DMS 273 (cell line): ENCODE results near the gene PLCD3.

ENCODE experiments used
- DNase-seq: peaks from one replicate; lab custom pipeline; 2025; ENCODE audit not compliant: unreplicated experiment; lab: John Stamatoyannopoulos, UW

The PLCD3 gene

GRCh38 chr17:45081047-45081703, 51.1 kb downstream of the PLCD3 start:
- no peak for DNase-seq

DNA sequence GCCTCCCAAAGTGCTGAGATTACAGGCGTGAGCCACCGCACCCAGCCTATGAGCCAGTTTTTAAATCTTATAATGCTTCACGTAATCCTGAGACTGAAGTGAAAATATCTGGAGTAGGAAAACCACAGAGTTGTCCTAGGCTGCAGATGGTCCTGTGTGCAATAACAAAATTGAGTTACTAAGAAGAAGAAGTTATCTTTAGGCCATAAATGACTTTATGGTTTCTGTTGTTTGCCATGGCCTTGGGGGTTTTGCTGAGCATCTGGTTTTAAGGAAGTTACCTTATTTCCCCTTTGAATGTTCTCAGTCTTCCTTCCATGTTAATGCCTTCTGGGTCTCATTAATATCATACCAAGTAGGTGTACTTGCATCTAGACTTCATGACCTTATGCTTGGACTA, 54.7 kb downstream of the PLCD3 start:
- DNase-seq = no peak

DNA sequence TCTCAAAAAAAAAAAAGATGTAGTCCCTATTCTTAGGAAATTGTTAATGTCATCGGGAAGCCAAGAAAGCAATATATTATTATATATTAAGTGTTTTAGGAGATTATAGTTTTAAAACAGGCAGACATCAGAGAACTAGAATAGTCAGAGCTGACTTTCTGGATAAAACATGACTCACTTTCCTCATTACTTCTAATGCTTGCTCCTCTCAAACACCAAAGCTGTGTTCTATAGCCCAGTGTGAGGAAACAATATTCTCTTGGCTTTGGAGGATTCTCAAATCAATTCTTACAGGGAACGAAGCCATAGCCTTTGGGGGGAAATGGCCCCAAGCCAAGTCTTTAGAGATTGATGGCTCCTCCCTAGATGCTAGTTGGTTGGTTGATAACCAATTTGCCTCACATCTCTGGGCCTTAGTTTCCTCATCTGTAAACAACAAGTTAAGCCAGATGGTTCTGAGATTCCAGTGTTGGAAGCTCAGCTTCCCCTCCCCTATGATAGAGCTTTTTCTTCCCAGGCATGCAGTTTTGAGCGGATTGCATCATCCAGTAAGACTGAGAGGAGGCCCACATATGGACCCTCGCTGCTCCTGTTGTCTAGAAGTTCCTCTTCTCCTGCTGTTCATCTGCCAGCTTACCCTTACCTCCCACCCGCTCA, 58.8 kb downstream of the PLCD3 start:
- DNase-seq = peak; percentile 92

DNA sequence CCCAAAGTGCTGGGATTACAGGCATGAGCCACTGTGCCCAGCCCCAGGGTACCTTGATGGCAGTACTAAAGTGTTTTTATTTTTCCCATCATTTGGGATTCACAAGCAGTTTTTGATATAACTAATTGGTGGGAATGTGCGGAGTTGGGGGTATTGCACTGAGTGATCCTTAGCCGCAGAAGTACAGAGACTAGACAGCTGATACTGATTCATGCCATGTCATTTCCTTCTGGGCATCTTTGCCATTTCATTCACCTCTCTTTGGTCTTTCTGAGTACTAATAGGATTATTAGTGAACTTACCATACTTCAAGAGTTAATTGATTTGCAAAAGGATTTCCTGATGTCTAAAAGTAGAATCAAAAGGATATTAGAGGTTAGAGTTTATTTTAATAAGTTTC, 61.5 kb downstream of the PLCD3 start:
- no peak for DNase-seq

DNA sequence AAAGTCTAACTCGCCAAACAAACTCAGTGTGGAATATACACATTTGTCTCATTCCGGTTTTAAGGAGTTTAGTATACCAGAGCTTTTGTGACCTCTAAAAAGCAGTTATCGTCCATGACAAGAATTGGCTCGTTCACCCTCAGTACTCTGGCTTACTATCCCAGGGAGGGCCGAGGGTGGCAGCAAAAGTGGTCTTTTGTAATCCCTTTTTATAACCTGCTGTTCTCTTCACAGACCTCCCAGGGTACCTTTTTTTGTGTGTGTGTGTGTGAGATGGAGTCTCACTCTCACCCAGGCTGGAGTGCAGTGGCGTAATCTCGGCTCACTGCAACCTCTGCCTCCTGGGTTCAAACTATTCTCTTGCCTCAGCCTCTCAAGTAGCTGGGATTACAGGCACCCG, 62.3 kb downstream of the PLCD3 start:
- DNase-seq = no peak

DNA sequence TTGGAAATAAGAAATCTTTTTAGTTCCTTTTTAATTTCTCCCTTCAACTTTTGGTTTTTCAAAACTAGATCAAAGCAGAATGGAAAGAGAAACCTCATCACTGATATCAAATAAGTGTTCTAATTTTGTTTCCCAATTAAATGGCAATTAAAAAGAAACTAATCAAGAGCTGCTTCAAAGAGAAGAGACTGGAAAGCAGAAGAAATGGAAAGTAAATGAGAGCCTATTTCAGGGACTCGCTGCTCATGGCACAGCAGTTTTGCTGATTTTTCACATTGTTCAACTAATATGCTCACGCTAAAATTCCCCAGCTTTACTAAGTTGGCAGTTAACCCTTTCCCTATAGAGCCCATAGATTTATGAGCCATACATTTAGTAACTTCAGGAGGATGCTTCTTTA, 64.7 kb downstream of the PLCD3 start:
- DNase-seq = no peak

GRCh38 chr17:45063198-45063597, 69.1 kb downstream of the PLCD3 start:
- no peak for DNase-seq

GRCh38 chr17:45061606-45062205, 70.6 kb downstream of the PLCD3 start:
- no peak for DNase-seq

- peak; percentile 100 for DNase-seq
Observed at GRCh38 chr17:45060797-45061605, 71.3 kb downstream of the PLCD3 start, which contains the start of gene NMT1. TSS of gene NMT1 (plus strand) at chr17:45061317. CDS start at chr17:45061330, 13 bp downstream.

DNA sequence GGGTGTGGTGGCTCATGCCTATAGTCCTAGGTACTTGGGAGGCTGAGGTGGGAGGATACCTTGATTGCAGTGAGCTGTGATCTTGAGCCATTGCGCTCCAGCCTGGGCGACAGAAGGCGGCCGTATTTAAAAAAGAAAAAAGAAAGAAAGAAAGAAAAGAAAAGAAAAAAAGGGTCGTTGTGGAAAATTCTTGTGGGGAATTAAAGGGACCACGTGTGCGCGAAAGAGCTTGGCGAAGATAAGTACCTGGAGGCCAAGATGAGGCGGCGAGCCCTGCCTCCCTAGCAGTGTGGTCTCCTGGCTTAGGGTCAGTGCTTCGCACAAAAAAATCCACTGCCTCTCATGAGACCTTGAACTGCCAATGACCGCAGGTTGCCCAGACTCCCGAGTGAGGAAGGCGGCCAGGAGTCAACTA, 71.9 kb downstream of the PLCD3 start:
- DNase-seq = no peak
